Measurements from ENCODE around the gene LIMK2. TPM values are rescaled to one million over a fixed set of nuclear protein-coding genes. Genes with fewer than 3 reads are reported as not detected.
"Not testable (repeated sequence)": the region's sequence is repeated elsewhere in the genome, so short reads cannot be mapped to it uniquely, and the experiment has no call there.

LIMK2 gene
- total and polyA plus RNA-seq, 2 donors, result 21.6 to 32.6 TPM

- Histone ChIP-seq H3K27ac (ENCODE audit: low read depth in 1 of 2, low read length in 1 of 2) (no peak overlapping the region), H3K36me3 (ENCODE audit: control insufficient read depth in 2 of 2, insufficient read depth in 2 of 2, low read length in 1 of 2) (peaks cover 3 to 20% of the 10 kb centered on the region in 2 donors), H3K4me1 (ENCODE audit: control insufficient read depth in 2 of 2, insufficient read depth in 2 of 2, low read length in 2 of 2) (peaks cover 0 to 11% of the 10 kb centered on the region in 2 donors), H3K4me3 (ENCODE audit: low read length in 2 of 2) (no peak overlapping the region), H3K9me3 (ENCODE audit: control insufficient read depth in 2 of 2, insufficient read depth in 1 of 2, low read length in 1 of 2) (no peaks in the 10 kb centered on the region), H3K27me3 (ENCODE audit: control insufficient read depth in 2 of 2, insufficient read depth in 1 of 2, low read length in 1 of 2) (no peaks in the 10 kb centered on the region)
- DNase-seq (ENCODE audit: low read depth in 6 of 9, low spot score in 9 of 9), result no peak
- 76% methylated on average over 3 of the region's 3 CpGs for WGBS
Measured at GRCh38 chr22:31235081-31235480, 23.0 kb downstream of the LIMK2 start.

- not testable (repeated sequence) for H3K27me3 ChIP-seq (ENCODE audit: control insufficient read depth in 2 of 2, insufficient read depth in 1 of 2, low read length in 1 of 2); H3K9me3 ChIP-seq (ENCODE audit: control insufficient read depth in 2 of 2, insufficient read depth in 1 of 2, low read length in 1 of 2); DNase-seq (ENCODE audit: low read depth in 6 of 9, low spot score in 9 of 9); H3K4me3 ChIP-seq (ENCODE audit: low read length in 2 of 2); H3K27ac ChIP-seq (ENCODE audit: low read depth in 1 of 2, low read length in 1 of 2); H3K4me1 ChIP-seq (ENCODE audit: control insufficient read depth in 2 of 2, insufficient read depth in 2 of 2, low read length in 2 of 2)
- WGBS, result 95% methylated on average over 4 of the region's 4 CpGs
- H3K36me3 ChIP-seq (ENCODE audit: control insufficient read depth in 2 of 2, insufficient read depth in 2 of 2, low read length in 1 of 2), result peaks cover 3 to 18% of the 10 kb centered on the region in 2 donors
Measured at GRCh38 chr22:31236044-31236443, 23.9 kb downstream of the LIMK2 start.

DNA sequence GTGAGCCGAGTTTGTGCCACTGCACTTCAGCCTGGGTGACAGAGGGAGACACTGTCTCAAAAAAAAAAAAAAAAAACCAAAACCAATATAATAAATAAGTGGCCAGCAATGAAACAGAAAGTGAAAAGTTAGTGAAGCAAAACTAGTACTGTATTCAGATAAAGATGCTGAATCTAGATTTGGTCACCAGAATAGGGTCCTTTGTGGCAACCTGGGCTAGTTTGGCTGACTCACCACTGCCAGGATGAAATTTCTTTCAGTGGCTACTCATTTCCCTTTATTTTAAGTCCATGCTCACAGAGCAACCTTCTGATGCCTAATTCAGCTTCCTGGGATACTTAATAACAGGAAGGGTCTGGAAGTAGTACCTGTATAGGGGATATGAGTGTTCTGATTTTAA lies 26.0 kb downstream of the LIMK2 start:
- Histone ChIP-seq H3K4me3 (ENCODE audit: low read length in 2 of 2) (no peak overlapping the region), H3K27me3 (ENCODE audit: control insufficient read depth in 2 of 2, insufficient read depth in 1 of 2, low read length in 1 of 2) (no peaks in the 10 kb centered on the region), H3K9me3 (ENCODE audit: control insufficient read depth in 2 of 2, insufficient read depth in 1 of 2, low read length in 1 of 2) (no peaks in the 10 kb centered on the region), H3K27ac (ENCODE audit: low read depth in 1 of 2, low read length in 1 of 2) (no peak overlapping the region), H3K4me1 (ENCODE audit: control insufficient read depth in 2 of 2, insufficient read depth in 2 of 2, low read length in 2 of 2) (no peaks in the 10 kb centered on the region), H3K36me3 (ENCODE audit: control insufficient read depth in 2 of 2, insufficient read depth in 2 of 2, low read length in 1 of 2) (peaks cover 3 to 16% of the 10 kb centered on the region in 2 donors)
- DNase-seq (ENCODE audit: low read depth in 6 of 9, low spot score in 9 of 9), result no peak
- WGBS, result 94% methylated on average over 1 of the region's 1 CpG

DNA sequence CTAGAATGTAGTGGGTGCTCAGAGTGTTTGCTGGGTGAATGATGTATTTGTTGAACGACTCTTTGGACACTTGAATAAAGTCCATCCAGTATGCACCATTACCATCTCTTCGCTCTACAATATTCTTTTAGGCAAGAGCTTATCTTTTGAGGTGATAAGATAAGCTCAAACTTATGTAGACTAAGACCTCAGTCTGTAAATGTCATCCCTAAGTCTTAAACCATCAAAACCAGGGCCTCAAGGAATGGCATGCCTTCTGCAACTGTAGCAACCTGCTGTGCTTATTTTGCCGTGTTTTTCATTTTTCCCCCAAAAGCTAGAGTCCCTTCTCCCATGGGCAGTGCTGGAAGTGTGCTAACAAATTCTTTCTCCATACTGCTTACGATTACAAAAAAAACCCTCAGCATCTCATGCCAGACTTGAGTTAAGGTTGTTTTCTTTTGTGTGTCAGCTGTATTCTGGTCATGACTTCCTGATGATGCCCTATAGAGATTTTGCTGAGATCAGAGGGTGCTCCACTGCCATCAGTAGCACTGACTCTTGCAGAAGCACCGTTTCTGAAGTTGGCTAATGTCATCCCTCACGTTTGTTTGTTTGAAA lies 27.8 kb downstream of the LIMK2 start:
- Histone ChIP-seq H3K27ac (ENCODE audit: low read depth in 1 of 2, low read length in 1 of 2) (no peak overlapping the region), H3K4me3 (ENCODE audit: low read length in 2 of 2) (no peak overlapping the region), H3K27me3 (ENCODE audit: control insufficient read depth in 2 of 2, insufficient read depth in 1 of 2, low read length in 1 of 2) (no peaks in the 10 kb centered on the region), H3K4me1 (ENCODE audit: control insufficient read depth in 2 of 2, insufficient read depth in 2 of 2, low read length in 2 of 2) (peaks cover 4 to 14% of the 10 kb centered on the region in 2 donors), H3K9me3 (ENCODE audit: control insufficient read depth in 2 of 2, insufficient read depth in 1 of 2, low read length in 1 of 2) (no peaks in the 10 kb centered on the region), H3K36me3 (ENCODE audit: control insufficient read depth in 2 of 2, insufficient read depth in 2 of 2, low read length in 1 of 2) (peaks cover 7 to 10% of the 10 kb centered on the region in 2 donors)
- 94% methylated on average over 6 of the region's 6 CpGs for WGBS
- DNase-seq (ENCODE audit: low read depth in 6 of 9, low spot score in 9 of 9), result no peak

DNA sequence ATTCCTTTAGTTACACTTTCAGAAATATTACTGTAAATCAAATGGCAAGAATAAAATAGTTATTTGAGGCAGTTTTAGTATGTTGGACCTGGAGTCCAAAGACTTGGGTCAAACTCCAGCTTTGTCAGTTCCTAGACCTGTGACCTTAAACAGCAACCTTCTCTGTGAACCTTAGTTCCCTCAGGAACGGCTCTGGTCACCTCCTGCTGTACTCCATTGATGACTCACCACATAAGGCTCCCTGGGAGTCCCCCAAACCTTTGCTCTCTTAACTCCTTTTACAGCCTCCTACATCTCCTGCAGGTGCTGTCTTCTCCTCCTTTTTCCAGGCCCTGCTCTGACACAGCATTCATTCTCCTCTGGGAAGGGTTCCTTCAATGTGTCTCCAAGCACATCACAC lies 29.1 kb downstream of the LIMK2 start:
- 82% methylated on average over 1 of the region's 1 CpG for WGBS
- no peak overlapping the region for H3K27ac ChIP-seq (ENCODE audit: low read depth in 1 of 2, low read length in 1 of 2)
- peaks cover 4 to 17% of the 10 kb centered on the region in 2 donors for H3K4me1 ChIP-seq (ENCODE audit: control insufficient read depth in 2 of 2, insufficient read depth in 2 of 2, low read length in 2 of 2)
- H3K27me3 ChIP-seq (ENCODE audit: control insufficient read depth in 2 of 2, insufficient read depth in 1 of 2, low read length in 1 of 2), result no peaks in the 10 kb centered on the region
- no peak for DNase-seq (ENCODE audit: low read depth in 6 of 9, low spot score in 9 of 9)
- no peak overlapping the region for H3K4me3 ChIP-seq (ENCODE audit: low read length in 2 of 2)
- H3K36me3 ChIP-seq (ENCODE audit: control insufficient read depth in 2 of 2, insufficient read depth in 2 of 2, low read length in 1 of 2), result peaks cover 8 to 10% of the 10 kb centered on the region in 2 donors
- H3K9me3 ChIP-seq (ENCODE audit: control insufficient read depth in 2 of 2, insufficient read depth in 1 of 2, low read length in 1 of 2), result no peaks in the 10 kb centered on the region

- no peaks in the 10 kb centered on the region for H3K9me3 ChIP-seq (ENCODE audit: control insufficient read depth in 2 of 2, insufficient read depth in 1 of 2, low read length in 1 of 2)
- DNase-seq (ENCODE audit: low read depth in 6 of 9, low spot score in 9 of 9), result no peak
- no peaks in the 10 kb centered on the region for H3K27me3 ChIP-seq (ENCODE audit: control insufficient read depth in 2 of 2, insufficient read depth in 1 of 2, low read length in 1 of 2)
- H3K27ac ChIP-seq (ENCODE audit: low read depth in 1 of 2, low read length in 1 of 2), result no peak overlapping the region
- no peak overlapping the region for H3K4me3 ChIP-seq (ENCODE audit: low read length in 2 of 2)
- H3K4me1 ChIP-seq (ENCODE audit: control insufficient read depth in 2 of 2, insufficient read depth in 2 of 2, low read length in 2 of 2), result peaks cover 4 to 17% of the 10 kb centered on the region in 2 donors
- peaks cover 10 to 11% of the 10 kb centered on the region in 2 donors for H3K36me3 ChIP-seq (ENCODE audit: control insufficient read depth in 2 of 2, insufficient read depth in 2 of 2, low read length in 1 of 2)
Measured at GRCh38 chr22:31241936-31242335, 29.8 kb downstream of the LIMK2 start.

GRCh38 chr22:31243339-31244045 lies 31.4 kb downstream of the LIMK2 start:
- Histone ChIP-seq H3K9me3 (ENCODE audit: control insufficient read depth in 2 of 2, insufficient read depth in 1 of 2, low read length in 1 of 2) (no peaks in the 10 kb centered on the region), H3K27ac (ENCODE audit: low read depth in 1 of 2, low read length in 1 of 2) (peak overlapping the region in 1 of 2 donors; percentile 56), H3K4me1 (ENCODE audit: control insufficient read depth in 2 of 2, insufficient read depth in 2 of 2, low read length in 2 of 2) (peaks cover 8 to 27% of the 10 kb centered on the region in 2 donors), H3K4me3 (ENCODE audit: low read length in 2 of 2) (no peak overlapping the region), H3K36me3 (ENCODE audit: control insufficient read depth in 2 of 2, insufficient read depth in 2 of 2, low read length in 1 of 2) (peaks cover 10 to 11% of the 10 kb centered on the region in 2 donors), H3K27me3 (ENCODE audit: control insufficient read depth in 2 of 2, insufficient read depth in 1 of 2, low read length in 1 of 2) (no peaks in the 10 kb centered on the region)
- WGBS, result 89% methylated on average over 5 of the region's 5 CpGs
- no peak for DNase-seq (ENCODE audit: low read depth in 6 of 9, low spot score in 9 of 9)

GRCh38 chr22:31244046-31244942 lies 32.2 kb downstream of the LIMK2 start:
- no peaks in the 10 kb centered on the region for H3K9me3 ChIP-seq (ENCODE audit: control insufficient read depth in 2 of 2, insufficient read depth in 1 of 2, low read length in 1 of 2)
- H3K27me3 ChIP-seq (ENCODE audit: control insufficient read depth in 2 of 2, insufficient read depth in 1 of 2, low read length in 1 of 2), result no peaks in the 10 kb centered on the region
- no peak for DNase-seq (ENCODE audit: low read depth in 6 of 9, low spot score in 9 of 9)
- H3K27ac ChIP-seq (ENCODE audit: low read depth in 1 of 2, low read length in 1 of 2), result no peak overlapping the region
- peaks cover 8 to 33% of the 10 kb centered on the region in 2 donors for H3K4me1 ChIP-seq (ENCODE audit: control insufficient read depth in 2 of 2, insufficient read depth in 2 of 2, low read length in 2 of 2)
- peaks cover 11 to 12% of the 10 kb centered on the region in 2 donors for H3K36me3 ChIP-seq (ENCODE audit: control insufficient read depth in 2 of 2, insufficient read depth in 2 of 2, low read length in 1 of 2)
- 94% methylated on average over 9 of the region's 9 CpGs for WGBS
- no peak overlapping the region for H3K4me3 ChIP-seq (ENCODE audit: low read length in 2 of 2)
